GM12892 (cell line): Measurements from ENCODE around the gene SHANK2.

Experiments
- POLR2A ChIP-seq: IDR thresholded peaks from 2 replicates; pipeline ENCODE4 v1.6.1; 2011; ENCODE audit warnings: low read depth, low read length, control low read depth
- POLR2AphosphoS5 ChIP-seq: IDR thresholded peaks from 2 replicates; pipeline ENCODE4 v1.6.1; 2011; ENCODE audit warnings: low read depth, low read length, control low read depth

DNA sequence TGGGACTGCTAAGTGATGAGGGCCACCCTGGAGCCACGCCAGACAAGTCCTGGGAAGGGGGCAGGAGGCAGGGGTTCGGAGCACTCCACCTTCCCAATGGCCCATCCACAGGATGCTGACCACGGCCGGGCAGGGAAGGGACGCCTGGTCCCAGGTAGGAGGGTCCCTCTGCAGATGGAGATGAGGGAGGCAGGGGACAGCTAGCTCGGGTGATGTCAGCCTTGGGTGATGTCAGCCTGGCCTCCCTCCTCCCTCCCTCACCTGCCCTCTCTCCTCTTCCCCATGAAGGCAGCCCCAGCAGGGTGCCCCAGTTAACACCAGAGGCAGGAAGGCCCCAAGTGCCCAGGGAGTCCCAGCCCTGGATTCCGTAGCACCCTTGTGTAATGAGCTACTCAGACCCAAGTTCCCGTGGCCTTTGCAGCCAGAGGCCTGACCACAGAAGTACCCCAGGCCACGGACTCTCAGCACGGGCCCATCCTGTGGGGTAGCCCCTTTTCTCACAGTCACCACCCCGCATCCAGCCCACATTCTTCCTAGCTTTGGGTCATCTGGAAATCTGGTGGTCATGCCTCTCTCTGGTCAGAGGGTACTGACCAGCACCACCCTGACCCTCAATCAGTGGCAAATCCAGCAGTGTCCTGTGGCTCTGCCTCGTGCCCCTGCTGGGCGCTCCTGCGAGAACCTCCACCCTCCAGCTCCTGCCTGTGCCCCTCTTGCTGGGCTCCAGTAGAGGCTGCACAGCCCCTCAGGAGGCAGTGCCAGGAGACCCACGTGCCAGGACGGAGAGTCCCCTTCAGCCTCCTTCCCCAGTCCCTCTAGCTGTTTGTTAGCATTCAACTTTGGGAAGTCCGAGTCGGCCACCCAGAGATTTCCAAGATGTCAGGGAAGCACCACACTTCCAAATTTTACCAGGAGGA, 47.4 kb downstream of the SHANK2 start:
- TF ChIP-seq POLR2A (no peak), POLR2AphosphoS5 (no peak)
